WI38 (cell line): ENCODE measurements around the gene LRRC40.

ENCODE experiments used
- H3K4me3 ChIP-seq: 2 replicates; pipeline ENCODE4 v1.5.1; 2011; ENCODE audit warnings: low read depth, mild to moderate bottlenecking, control low read depth, low read length
- TF ChIP-seq, protein P1 (sequence below): IDR thresholded peaks from 2 replicates; pipeline ENCODE4 v1.5.1; 2012; ENCODE audit warnings: low read depth, mild to moderate bottlenecking, control low read depth, low read length

The LRRC40 gene

DNA sequence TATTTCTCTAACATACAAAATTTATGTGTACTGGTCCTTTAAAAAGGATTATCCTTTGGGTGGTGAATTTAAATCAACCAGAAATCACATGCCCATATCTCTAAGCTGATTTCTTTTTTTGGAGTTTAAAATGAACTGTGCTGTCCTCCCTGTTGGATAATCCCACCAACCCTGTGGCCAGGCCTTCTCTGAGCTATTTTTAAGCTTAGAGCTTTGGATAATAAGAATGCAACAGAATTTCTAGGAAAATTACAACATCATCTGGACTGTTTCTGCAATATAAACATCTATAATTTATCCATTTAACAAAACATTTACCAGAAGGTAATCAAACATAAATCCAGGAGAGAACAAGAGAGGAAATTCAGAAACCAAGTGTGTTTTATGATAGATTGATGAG is 88.3 kb downstream of the LRRC40 start:
- no peak overlapping the region for H3K4me3 ChIP-seq
- TF ChIP-seq, protein P1, sequence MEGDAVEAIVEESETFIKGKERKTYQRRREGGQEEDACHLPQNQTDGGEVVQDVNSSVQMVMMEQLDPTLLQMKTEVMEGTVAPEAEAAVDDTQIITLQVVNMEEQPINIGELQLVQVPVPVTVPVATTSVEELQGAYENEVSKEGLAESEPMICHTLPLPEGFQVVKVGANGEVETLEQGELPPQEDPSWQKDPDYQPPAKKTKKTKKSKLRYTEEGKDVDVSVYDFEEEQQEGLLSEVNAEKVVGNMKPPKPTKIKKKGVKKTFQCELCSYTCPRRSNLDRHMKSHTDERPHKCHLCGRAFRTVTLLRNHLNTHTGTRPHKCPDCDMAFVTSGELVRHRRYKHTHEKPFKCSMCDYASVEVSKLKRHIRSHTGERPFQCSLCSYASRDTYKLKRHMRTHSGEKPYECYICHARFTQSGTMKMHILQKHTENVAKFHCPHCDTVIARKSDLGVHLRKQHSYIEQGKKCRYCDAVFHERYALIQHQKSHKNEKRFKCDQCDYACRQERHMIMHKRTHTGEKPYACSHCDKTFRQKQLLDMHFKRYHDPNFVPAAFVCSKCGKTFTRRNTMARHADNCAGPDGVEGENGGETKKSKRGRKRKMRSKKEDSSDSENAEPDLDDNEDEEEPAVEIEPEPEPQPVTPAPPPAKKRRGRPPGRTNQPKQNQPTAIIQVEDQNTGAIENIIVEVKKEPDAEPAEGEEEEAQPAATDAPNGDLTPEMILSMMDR, result no peak

DNA sequence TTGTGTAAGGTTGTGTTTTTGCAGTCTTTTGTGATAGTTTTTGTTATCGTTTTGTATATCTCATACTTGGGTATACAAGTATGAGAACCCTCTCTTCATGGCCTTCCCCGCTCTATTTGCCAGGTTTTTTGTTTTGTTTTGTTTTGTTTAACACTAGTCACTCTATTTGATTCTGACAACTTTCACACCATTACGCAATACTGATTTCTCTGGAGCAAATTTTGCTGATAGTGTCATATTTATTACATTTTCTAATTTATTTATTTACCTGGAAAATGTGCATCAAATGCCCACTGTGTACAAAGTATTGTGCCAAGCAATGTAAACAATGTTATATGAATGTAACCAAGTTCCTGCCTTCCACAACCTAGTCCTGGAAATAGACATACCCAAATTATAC is 90.1 kb downstream of the LRRC40 start:
- H3K4me3 ChIP-seq, result no peak overlapping the region
- TF ChIP-seq, protein P1, result no peak

DNA sequence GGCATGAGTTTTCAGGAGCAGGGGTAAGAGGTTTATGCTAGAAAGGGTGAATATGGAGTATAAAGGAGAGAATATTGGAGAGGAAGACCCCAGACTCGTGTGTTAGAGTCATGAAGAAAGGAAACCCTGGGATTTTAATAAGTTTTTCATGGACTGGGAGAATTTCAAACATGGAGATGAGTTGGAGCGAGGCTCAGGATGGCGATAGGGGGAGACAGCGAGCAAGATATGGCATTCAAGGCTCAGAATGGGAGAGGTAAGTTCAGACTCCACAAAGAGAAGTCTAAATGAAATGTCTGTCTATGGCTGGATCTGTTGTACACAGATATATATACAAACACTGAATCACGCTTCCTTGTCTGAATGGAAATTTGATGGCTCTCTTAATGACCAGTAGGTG is 92.5 kb downstream of the LRRC40 start:
- no peak overlapping the region for H3K4me3 ChIP-seq
- TF ChIP-seq, protein P1, result 0 out of 2 replicates have a peak, but pooled peaks have one; percentile 12

DNA sequence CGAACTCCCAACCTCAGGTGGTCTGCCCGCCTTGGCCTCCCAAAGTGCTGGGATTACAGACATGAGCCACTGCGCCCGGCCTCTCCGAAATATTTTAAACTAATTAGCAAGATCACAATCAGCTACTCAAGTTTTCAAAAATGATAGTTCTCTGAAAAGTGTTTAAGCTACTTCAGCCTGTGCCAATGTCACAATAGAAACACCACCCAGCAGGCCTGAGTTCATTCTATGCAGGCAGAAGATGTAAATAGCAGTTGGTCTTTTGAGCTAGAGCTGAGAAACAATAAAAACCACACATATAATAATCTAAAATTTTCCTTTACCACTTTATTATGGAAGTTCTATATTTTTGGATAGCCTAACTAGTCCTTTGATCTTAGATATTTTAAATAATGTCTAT is 96.1 kb downstream of the LRRC40 start:
- TF ChIP-seq, protein P1, result no peak
- H3K4me3 ChIP-seq, result no peak overlapping the region

DNA sequence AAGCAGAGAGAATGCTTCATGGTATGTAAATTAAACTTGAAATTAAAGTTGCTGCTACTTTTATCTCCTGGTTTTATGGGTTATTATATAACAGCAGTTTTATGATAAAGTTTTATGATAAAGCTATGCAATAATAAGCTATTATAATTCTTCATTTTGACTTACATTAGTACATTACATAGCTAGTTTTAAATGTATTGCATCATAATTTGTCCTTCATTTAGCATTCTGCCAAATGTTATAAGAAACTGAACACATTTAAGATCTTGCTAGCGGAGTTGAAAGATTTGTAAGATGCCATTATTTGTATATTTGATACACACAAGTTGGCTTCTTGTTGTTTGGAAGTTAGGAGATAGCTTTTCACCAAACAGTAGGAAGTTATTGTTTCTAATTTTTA is 101.6 kb downstream of the LRRC40 start:
- TF ChIP-seq, protein P1, result no peak
- H3K4me3 ChIP-seq, result no peak overlapping the region

DNA sequence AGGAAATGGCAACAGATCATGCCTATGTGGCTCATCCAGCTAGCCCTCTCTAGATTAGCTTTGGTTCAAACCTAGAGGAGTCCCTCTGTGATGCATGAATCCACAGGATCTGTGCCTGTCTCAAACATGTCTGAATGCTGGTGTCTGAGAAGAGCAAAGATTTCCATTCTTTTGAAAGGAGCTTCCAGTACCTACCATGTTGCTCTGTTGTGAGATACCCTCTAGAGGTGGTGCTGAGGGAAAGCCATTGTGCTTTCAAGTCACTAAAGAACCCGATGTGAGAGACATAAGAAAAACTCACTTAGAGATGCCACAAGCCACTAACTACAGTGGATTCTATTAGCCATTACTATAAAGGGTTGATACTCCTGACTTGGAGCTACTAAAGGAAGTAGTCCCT is 103.6 kb downstream of the LRRC40 start:
- no peak overlapping the region for H3K4me3 ChIP-seq
- TF ChIP-seq, protein P1, result no peak

DNA sequence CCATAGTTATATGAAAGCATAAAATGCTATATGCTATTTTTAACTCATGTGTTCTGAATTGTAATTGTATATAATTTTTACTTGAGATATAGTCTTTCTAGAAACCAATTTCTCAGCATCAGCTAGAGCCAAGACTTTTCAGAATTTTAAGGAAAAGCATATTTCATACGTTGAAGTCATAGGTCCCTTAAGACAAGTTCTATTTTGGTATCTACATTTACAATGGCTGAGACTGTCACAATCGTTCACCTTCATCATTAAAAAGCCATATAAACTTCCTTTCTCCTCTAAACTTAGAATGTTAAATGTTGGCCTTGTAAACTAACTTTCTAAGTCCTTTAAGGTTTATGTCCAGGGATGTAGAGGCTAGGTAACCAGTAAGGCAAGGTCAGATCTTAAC is 104.1 kb downstream of the LRRC40 start:
- no peak overlapping the region for H3K4me3 ChIP-seq
- TF ChIP-seq, protein P1, result no peak
